ENCODE results near the gene USP17L28. TPM values are rescaled to one million over a fixed set of nuclear protein-coding genes. Genes with fewer than 3 reads are reported as not detected.

The USP17L28 gene
- total RNA-seq = not detected in 2 replicates

GRCh38 chr4:9348593-9348992 is at the start of gene USP17L28:
Gene USP17L28, plus strand, starts transcription at chr4:9348893. Its CDS starts 0 bp downstream, at chr4:9348893.

DNA sequence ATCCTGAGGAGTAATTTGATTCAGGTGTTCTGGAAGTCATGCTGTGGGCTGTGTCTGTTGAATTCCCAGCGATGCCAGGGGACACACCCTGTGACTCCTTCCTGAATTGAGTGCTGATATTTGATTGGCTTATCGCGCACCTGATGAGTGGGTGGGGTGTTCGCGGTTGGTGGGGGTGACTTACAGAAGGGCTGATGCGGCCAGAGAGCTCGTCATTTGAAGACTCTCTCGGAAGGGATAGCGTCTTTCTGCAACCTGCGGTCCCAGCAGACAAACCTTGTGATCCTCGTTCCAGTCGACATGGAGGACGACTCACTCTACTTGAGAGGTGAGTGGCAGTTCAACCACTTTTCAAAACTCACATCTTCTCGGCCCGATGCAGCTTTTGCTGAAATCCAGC is 23.8 kb upstream of the USP17L28 start, which contains the start of gene USP17L24:
TSS of gene USP17L24 (plus strand) at position 301 of the 400 bp plus-strand sequence. CDS start at position 301, 0 bp downstream.

DNA sequence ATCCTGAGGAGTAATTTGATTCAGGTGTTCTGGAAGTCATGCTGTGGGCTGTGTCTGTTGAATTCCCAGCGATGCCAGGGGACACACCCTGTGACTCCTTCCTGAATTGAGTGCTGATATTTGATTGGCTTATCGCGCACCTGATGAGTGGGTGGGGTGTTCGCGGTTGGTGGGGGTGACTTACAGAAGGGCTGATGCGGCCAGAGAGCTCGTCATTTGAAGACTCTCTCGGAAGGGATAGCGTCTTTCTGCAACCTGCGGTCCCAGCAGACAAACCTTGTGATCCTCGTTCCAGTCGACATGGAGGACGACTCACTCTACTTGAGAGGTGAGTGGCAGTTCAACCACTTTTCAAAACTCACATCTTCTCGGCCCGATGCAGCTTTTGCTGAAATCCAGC is 19.1 kb upstream of the USP17L28 start, which contains the start of gene USP17L25:
TSS of gene USP17L25 (plus strand) at position 301 of the 400 bp plus-strand sequence. CDS start at position 301, 0 bp downstream.

DNA sequence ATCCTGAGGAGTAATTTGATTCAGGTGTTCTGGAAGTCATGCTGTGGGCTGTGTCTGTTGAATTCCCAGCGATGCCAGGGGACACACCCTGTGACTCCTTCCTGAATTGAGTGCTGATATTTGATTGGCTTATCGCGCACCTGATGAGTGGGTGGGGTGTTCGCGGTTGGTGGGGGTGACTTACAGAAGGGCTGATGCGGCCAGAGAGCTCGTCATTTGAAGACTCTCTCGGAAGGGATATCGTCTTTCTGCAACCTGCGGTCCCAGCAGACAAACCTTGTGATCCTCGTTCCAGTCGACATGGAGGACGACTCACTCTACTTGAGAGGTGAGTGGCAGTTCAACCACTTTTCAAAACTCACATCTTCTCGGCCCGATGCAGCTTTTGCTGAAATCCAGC is 14.3 kb upstream of the USP17L28 start, which contains the start of gene USP17L26:
TSS of gene USP17L26 (plus strand) at position 301 of the 400 bp plus-strand sequence. CDS start at position 301, 0 bp downstream.

DNA sequence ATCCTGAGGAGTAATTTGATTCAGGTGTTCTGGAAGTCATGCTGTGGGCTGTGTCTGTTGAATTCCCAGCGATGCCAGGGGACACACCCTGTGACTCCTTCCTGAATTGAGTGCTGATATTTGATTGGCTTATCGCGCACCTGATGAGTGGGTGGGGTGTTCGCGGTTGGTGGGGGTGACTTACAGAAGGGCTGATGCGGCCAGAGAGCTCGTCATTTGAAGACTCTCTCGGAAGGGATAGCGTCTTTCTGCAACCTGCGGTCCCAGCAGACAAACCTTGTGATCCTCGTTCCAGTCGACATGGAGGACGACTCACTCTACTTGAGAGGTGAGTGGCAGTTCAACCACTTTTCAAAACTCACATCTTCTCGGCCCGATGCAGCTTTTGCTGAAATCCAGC is 9.6 kb upstream of the USP17L28 start, which contains the start of gene USP17L5:
TSS of gene USP17L5 (plus strand) at position 301 of the 400 bp plus-strand sequence. CDS start at position 301, 0 bp downstream.

GRCh38 chr4:9343848-9344247 is 4.8 kb upstream of the USP17L28 start, which contains the start of gene USP17L27:
Gene USP17L27, plus strand, starts transcription at chr4:9344148. Its CDS starts 0 bp downstream, at chr4:9344148.

GRCh38 chr4:9353338-9353737 is 4.6 kb downstream of the USP17L28 start, which contains the start of gene USP17L29:
Gene USP17L29, plus strand, starts transcription at chr4:9353638. Its CDS starts 0 bp downstream, at chr4:9353638.

GRCh38 chr4:9362829-9363228 is 14.1 kb downstream of the USP17L28 start, which contains the start of gene USP17L30:
Gene USP17L30, plus strand, starts transcription at chr4:9363129. Its CDS starts 0 bp downstream, at chr4:9363129.

Other genes starting within 250 kb of the USP17L28 start
- gene FAM90A26, start 178.5 kb upstream of the USP17L28 start, total RNA-seq = not detected in 2 replicates
- gene USP17L10, start 138.2 kb upstream of the USP17L28 start, total RNA-seq = not detected in 2 replicates
- not detected in 2 replicates for gene USP17L11, start 133.5 kb upstream of the USP17L28 start, total RNA-seq
- not detected in 2 replicates for gene USP17L12, start 128.7 kb upstream of the USP17L28 start, total RNA-seq
- not detected in 2 replicates for gene USP17L13, start 124.0 kb upstream of the USP17L28 start, total RNA-seq
- gene USP17L15, start 114.5 kb upstream of the USP17L28 start, total RNA-seq = not detected in 2 replicates
- not detected in 2 replicates for gene USP17L17, start 105.0 kb upstream of the USP17L28 start, total RNA-seq
- not detected in 2 replicates for gene USP17L18, start 100.3 kb upstream of the USP17L28 start, total RNA-seq
- gene USP17L19, start 95.5 kb upstream of the USP17L28 start, total RNA-seq = not detected in 2 replicates
- not detected in 2 replicates for gene USP17L20, start 90.8 kb upstream of the USP17L28 start, total RNA-seq
- not detected in 2 replicates for gene USP17L21, start 86.0 kb upstream of the USP17L28 start, total RNA-seq
- not detected in 2 replicates for gene USP17L22, start 81.3 kb upstream of the USP17L28 start, total RNA-seq
- gene USP17L24, start 23.7 kb upstream of the USP17L28 start, total RNA-seq = not detected in 2 replicates
- gene USP17L25, start 19.0 kb upstream of the USP17L28 start, total RNA-seq = not detected in 2 replicates
- not detected in 2 replicates for gene USP17L26, start 14.2 kb upstream of the USP17L28 start, total RNA-seq
- gene USP17L5, start 9.5 kb upstream of the USP17L28 start, total RNA-seq = not detected in 2 replicates
- gene USP17L27, start 4.7 kb upstream of the USP17L28 start, total RNA-seq = not detected in 2 replicates
- gene USP17L29, start 4.7 kb downstream of the USP17L28 start, total RNA-seq = not detected in 2 replicates
- not detected in 2 replicates for gene USP17L30, start 14.2 kb downstream of the USP17L28 start, total RNA-seq
- gene DEFB131A, start 95.5 kb downstream of the USP17L28 start, total RNA-seq = not detected in 2 replicates